Measurements from ENCODE around the gene IL15RA. TPM values are rescaled to one million over a fixed set of nuclear protein-coding genes. Genes with fewer than 3 reads are reported as not detected.

IL15RA gene
- polyA plus RNA-seq, 1 donor, result 9.5 TPM

- H3K36me3 ChIP-seq (ENCODE audit: control insufficient read depth, insufficient read depth, low read length), result peaks cover 73% of the 10 kb centered on the region
- no peak overlapping the region for H3K27ac ChIP-seq (ENCODE audit: low read length)
- H3K4me1 ChIP-seq (ENCODE audit: control insufficient read depth, insufficient read depth, low read length), result no peaks in the 10 kb centered on the region
- H3K4me3 ChIP-seq (ENCODE audit: low read length), result no peak overlapping the region
- H3K9me3 ChIP-seq (ENCODE audit: control insufficient read depth, low read depth, low read length), result no peaks in the 10 kb centered on the region
- H3K27me3 ChIP-seq (ENCODE audit: control insufficient read depth, insufficient read depth, low read length), result no peaks in the 10 kb centered on the region
- WGBS (ENCODE audit: insufficient coverage, low lambda C conversion rate), result 93% methylated on average over 2 of the region's 8 CpGs
- no peak for DNase-seq
Measured at GRCh38 chr10:5929442-5929841, 47.9 kb downstream of the IL15RA start.

- H3K36me3 ChIP-seq (ENCODE audit: control insufficient read depth, insufficient read depth, low read length), result peaks cover 88% of the 10 kb centered on the region
- H3K27ac ChIP-seq (ENCODE audit: low read length), result peak overlapping the region; percentile 16
- no peak overlapping the region for H3K4me3 ChIP-seq (ENCODE audit: low read length)
- DNase-seq, result no peak
- no peaks in the 10 kb centered on the region for H3K9me3 ChIP-seq (ENCODE audit: control insufficient read depth, low read depth, low read length)
- WGBS (ENCODE audit: insufficient coverage, low lambda C conversion rate), result 80% methylated on average over 3 of the region's 8 CpGs
- H3K4me1 ChIP-seq (ENCODE audit: control insufficient read depth, insufficient read depth, low read length), result no peaks in the 10 kb centered on the region
- H3K27me3 ChIP-seq (ENCODE audit: control insufficient read depth, insufficient read depth, low read length), result no peaks in the 10 kb centered on the region
Measured at GRCh38 chr10:5927306-5927705, 50.0 kb downstream of the IL15RA start.

GRCh38 chr10:5924889-5925288, 52.5 kb downstream of the IL15RA start:
- 77% methylated on average over 5 of the region's 10 CpGs for WGBS (ENCODE audit: insufficient coverage, low lambda C conversion rate)
- Histone ChIP-seq H3K9me3 (ENCODE audit: control insufficient read depth, low read depth, low read length) (no peaks in the 10 kb centered on the region), H3K27ac (ENCODE audit: low read length) (no peak overlapping the region), H3K4me1 (ENCODE audit: control insufficient read depth, insufficient read depth, low read length) (no peaks in the 10 kb centered on the region), H3K36me3 (ENCODE audit: control insufficient read depth, insufficient read depth, low read length) (peaks cover 88% of the 10 kb centered on the region), H3K27me3 (ENCODE audit: control insufficient read depth, insufficient read depth, low read length) (no peaks in the 10 kb centered on the region), H3K4me3 (ENCODE audit: low read length) (no peak overlapping the region)
- no peak for DNase-seq

- H3K4me3 ChIP-seq (ENCODE audit: low read length), result no peak overlapping the region
- WGBS (ENCODE audit: insufficient coverage, low lambda C conversion rate), result 100% methylated on average over 1 of the region's 5 CpGs
- DNase-seq, result no peak
- H3K4me1 ChIP-seq (ENCODE audit: control insufficient read depth, insufficient read depth, low read length), result no peaks in the 10 kb centered on the region
- H3K27me3 ChIP-seq (ENCODE audit: control insufficient read depth, insufficient read depth, low read length), result no peaks in the 10 kb centered on the region
- H3K27ac ChIP-seq (ENCODE audit: low read length), result no peak overlapping the region
- no peaks in the 10 kb centered on the region for H3K9me3 ChIP-seq (ENCODE audit: control insufficient read depth, low read depth, low read length)
- H3K36me3 ChIP-seq (ENCODE audit: control insufficient read depth, insufficient read depth, low read length), result peaks cover 88% of the 10 kb centered on the region
Measured at GRCh38 chr10:5921746-5922145, 55.6 kb downstream of the IL15RA start.

- H3K4me1 ChIP-seq (ENCODE audit: control insufficient read depth, insufficient read depth, low read length), result no peaks in the 10 kb centered on the region
- 96% methylated on average over 3 of the region's 7 CpGs for WGBS (ENCODE audit: insufficient coverage, low lambda C conversion rate)
- DNase-seq, result no peak
- no peak overlapping the region for H3K4me3 ChIP-seq (ENCODE audit: low read length)
- H3K27ac ChIP-seq (ENCODE audit: low read length), result no peak overlapping the region
- no peaks in the 10 kb centered on the region for H3K27me3 ChIP-seq (ENCODE audit: control insufficient read depth, insufficient read depth, low read length)
- peaks cover 91% of the 10 kb centered on the region for H3K36me3 ChIP-seq (ENCODE audit: control insufficient read depth, insufficient read depth, low read length)
- no peaks in the 10 kb centered on the region for H3K9me3 ChIP-seq (ENCODE audit: control insufficient read depth, low read depth, low read length)
Measured at GRCh38 chr10:5919568-5919967, 57.8 kb downstream of the IL15RA start.

GRCh38 chr10:5918763-5919162, 58.6 kb downstream of the IL15RA start:
- DNase-seq, result no peak
- 100% methylated on average over 1 of the region's 4 CpGs for WGBS (ENCODE audit: insufficient coverage, low lambda C conversion rate)
- peaks cover 91% of the 10 kb centered on the region for H3K36me3 ChIP-seq (ENCODE audit: control insufficient read depth, insufficient read depth, low read length)
- H3K4me1 ChIP-seq (ENCODE audit: control insufficient read depth, insufficient read depth, low read length), result no peaks in the 10 kb centered on the region
- H3K27ac ChIP-seq (ENCODE audit: low read length), result no peak overlapping the region
- H3K9me3 ChIP-seq (ENCODE audit: control insufficient read depth, low read depth, low read length), result no peaks in the 10 kb centered on the region
- H3K27me3 ChIP-seq (ENCODE audit: control insufficient read depth, insufficient read depth, low read length), result no peaks in the 10 kb centered on the region
- no peak overlapping the region for H3K4me3 ChIP-seq (ENCODE audit: low read length)

- no peak overlapping the region for H3K4me3 ChIP-seq (ENCODE audit: low read length)
- no peaks in the 10 kb centered on the region for H3K4me1 ChIP-seq (ENCODE audit: control insufficient read depth, insufficient read depth, low read length)
- no peak for DNase-seq
- peaks cover 89% of the 10 kb centered on the region for H3K36me3 ChIP-seq (ENCODE audit: control insufficient read depth, insufficient read depth, low read length)
- no peak overlapping the region for H3K27ac ChIP-seq (ENCODE audit: low read length)
- H3K9me3 ChIP-seq (ENCODE audit: control insufficient read depth, low read depth, low read length), result no peaks in the 10 kb centered on the region
- H3K27me3 ChIP-seq (ENCODE audit: control insufficient read depth, insufficient read depth, low read length), result no peaks in the 10 kb centered on the region
- 80% methylated on average over 1 of the region's 13 CpGs for WGBS (ENCODE audit: insufficient coverage, low lambda C conversion rate)
Measured at GRCh38 chr10:5917305-5917704, 60.0 kb downstream of the IL15RA start.

GRCh38 chr10:5915451-5915850, 61.9 kb downstream of the IL15RA start:
- no peak for DNase-seq
- H3K4me3 ChIP-seq (ENCODE audit: low read length), result no peak overlapping the region
- H3K27me3 ChIP-seq (ENCODE audit: control insufficient read depth, insufficient read depth, low read length), result no peaks in the 10 kb centered on the region
- H3K27ac ChIP-seq (ENCODE audit: low read length), result no peak overlapping the region
- no CpG with 5 or more reads among the region's 14 CpGs for WGBS (ENCODE audit: insufficient coverage, low lambda C conversion rate)
- H3K36me3 ChIP-seq (ENCODE audit: control insufficient read depth, insufficient read depth, low read length), result peaks cover 92% of the 10 kb centered on the region
- no peaks in the 10 kb centered on the region for H3K9me3 ChIP-seq (ENCODE audit: control insufficient read depth, low read depth, low read length)
- H3K4me1 ChIP-seq (ENCODE audit: control insufficient read depth, insufficient read depth, low read length), result no peaks in the 10 kb centered on the region

- H3K27ac ChIP-seq (ENCODE audit: low read length), result no peak overlapping the region
- no peak overlapping the region for H3K4me3 ChIP-seq (ENCODE audit: low read length)
- H3K4me1 ChIP-seq (ENCODE audit: control insufficient read depth, insufficient read depth, low read length), result no peaks in the 10 kb centered on the region
- peak in 1 of 2 donors; percentile 21 for DNase-seq
- H3K9me3 ChIP-seq (ENCODE audit: control insufficient read depth, low read depth, low read length), result no peaks in the 10 kb centered on the region
- WGBS (ENCODE audit: insufficient coverage, low lambda C conversion rate), result no CpG with 5 or more reads among the region's 4 CpGs
- H3K27me3 ChIP-seq (ENCODE audit: control insufficient read depth, insufficient read depth, low read length), result no peaks in the 10 kb centered on the region
- peaks cover 93% of the 10 kb centered on the region for H3K36me3 ChIP-seq (ENCODE audit: control insufficient read depth, insufficient read depth, low read length)
Measured at GRCh38 chr10:5913736-5914135, 63.6 kb downstream of the IL15RA start.

- 100% methylated on average over 2 of the region's 4 CpGs for WGBS (ENCODE audit: insufficient coverage, low lambda C conversion rate)
- Histone ChIP-seq H3K4me3 (ENCODE audit: low read length) (no peak overlapping the region), H3K27ac (ENCODE audit: low read length) (no peak overlapping the region), H3K27me3 (ENCODE audit: control insufficient read depth, insufficient read depth, low read length) (no peaks in the 10 kb centered on the region), H3K9me3 (ENCODE audit: control insufficient read depth, low read depth, low read length) (no peaks in the 10 kb centered on the region), H3K36me3 (ENCODE audit: control insufficient read depth, insufficient read depth, low read length) (peaks cover 78% of the 10 kb centered on the region), H3K4me1 (ENCODE audit: control insufficient read depth, insufficient read depth, low read length) (no peaks in the 10 kb centered on the region)
- DNase-seq, result no peak
Measured at GRCh38 chr10:5911670-5912069, 65.7 kb downstream of the IL15RA start.

GRCh38 chr10:5910323-5911100, 66.8 kb downstream of the IL15RA start:
- Histone ChIP-seq H3K27me3 (ENCODE audit: control insufficient read depth, insufficient read depth, low read length) (no peaks in the 10 kb centered on the region), H3K4me1 (ENCODE audit: control insufficient read depth, insufficient read depth, low read length) (no peaks in the 10 kb centered on the region), H3K27ac (ENCODE audit: low read length) (no peak overlapping the region), H3K36me3 (ENCODE audit: control insufficient read depth, insufficient read depth, low read length) (peaks cover 76% of the 10 kb centered on the region), H3K4me3 (ENCODE audit: low read length) (no peak overlapping the region), H3K9me3 (ENCODE audit: control insufficient read depth, low read depth, low read length) (no peaks in the 10 kb centered on the region)
- no peak for DNase-seq
- WGBS (ENCODE audit: insufficient coverage, low lambda C conversion rate), result 68% methylated on average over 3 of the region's 18 CpGs
